ENCODE results near the gene BAHCC1. TPM values are rescaled to one million over a fixed set of nuclear protein-coding genes. Genes with fewer than 3 reads are reported as not detected.
A peak's percentile ranks its signal among the peaks of the same experiment; 100 is the strongest.

Gene BAHCC1
- total RNA-seq, 1 donor = 6.5 TPM

- no peak overlapping the region for H3K4me3 ChIP-seq (ENCODE audit: low read depth, low read length)
- no peak for TF ChIP-seq CTCF (IDR thresholded peaks at IDR 0.05; ENCODE audit: insufficient read depth, low read depth, low read length)
- DNase-seq (ENCODE audit: low read depth) = no peak
These were observed 104.8 kb downstream of the BAHCC1 start for GRCh38 chr17:81500047-81500446.

GRCh38 chr17:81502471-81503017 lies 107.3 kb downstream of the BAHCC1 start:
- DNase-seq (ENCODE audit: low read depth) = no peak
- no peak for TF ChIP-seq CTCF (IDR thresholded peaks at IDR 0.05; ENCODE audit: insufficient read depth, low read depth, low read length)

GRCh38 chr17:81503619-81504018 lies 108.4 kb downstream of the BAHCC1 start:
- no peak overlapping the region for H3K4me3 ChIP-seq (ENCODE audit: low read depth, low read length)
- DNase-seq (ENCODE audit: low read depth) = no peak
- no peak for TF ChIP-seq CTCF (IDR thresholded peaks at IDR 0.05; ENCODE audit: insufficient read depth, low read depth, low read length)

More at GRCh38 chr17:81502471-81503017, 107.3 kb downstream of the BAHCC1 start:
- H3K4me3 ChIP-seq (ENCODE audit: low read depth, low read length) = no peak overlapping the region

- no peak for TF ChIP-seq CTCF (IDR thresholded peaks at IDR 0.05; ENCODE audit: insufficient read depth, low read depth, low read length)
- no peak for DNase-seq (ENCODE audit: low read depth)
- peak overlapping the region; percentile 74 for H3K4me3 ChIP-seq (ENCODE audit: low read depth, low read length)
These were observed 113.5 kb downstream of the BAHCC1 start for GRCh38 chr17:81508639-81509206.

- no peak for TF ChIP-seq CTCF (IDR thresholded peaks at IDR 0.05; ENCODE audit: insufficient read depth, low read depth, low read length)
- peak; percentile 55 for DNase-seq (ENCODE audit: low read depth)
- H3K4me3 ChIP-seq (ENCODE audit: low read depth, low read length) = peak overlapping the region; percentile 74
These were observed 114.1 kb downstream of the BAHCC1 start for GRCh38 chr17:81509207-81509971.

GRCh38 chr17:81509972-81510784 lies 114.9 kb downstream of the BAHCC1 start:
- peak; percentile 71 for DNase-seq (ENCODE audit: low read depth)
- H3K4me3 ChIP-seq (ENCODE audit: low read depth, low read length) = peak overlapping the region; percentile 74
- TF ChIP-seq CTCF (IDR thresholded peaks at IDR 0.05; ENCODE audit: insufficient read depth, low read depth, low read length) = no peak
